ENCODE measurements around the gene MAP3K2.
"Not testable (repeated sequence)": the region's sequence is repeated elsewhere in the genome, so short reads cannot be mapped to it uniquely, and the experiment has no call there.

The MAP3K2 gene

GRCh38 chr2:127379712-127380355 lies 7.9 kb downstream of the MAP3K2 start:
- DNase-seq, result no peak

DNA sequence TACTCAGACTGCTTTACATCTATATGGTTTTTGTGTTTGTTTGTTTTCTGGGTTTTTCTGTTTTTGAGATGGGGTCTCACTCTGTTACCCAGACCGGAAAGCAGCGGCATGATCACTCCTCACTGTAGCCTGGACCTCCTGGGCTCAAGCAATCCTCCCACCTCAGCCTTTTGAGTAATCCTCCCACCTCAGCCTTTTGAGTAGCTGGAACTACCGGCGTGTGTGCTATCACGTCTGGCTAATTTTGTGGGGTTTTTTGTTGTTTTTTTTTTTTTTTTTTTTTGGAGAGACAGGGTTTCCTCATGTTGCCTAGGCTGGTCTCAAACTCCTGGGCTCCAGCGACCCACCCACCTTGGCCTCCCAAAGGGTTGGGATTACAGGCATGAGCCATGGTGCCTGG lies 9.1 kb downstream of the MAP3K2 start:
- no peak for DNase-seq

DNA sequence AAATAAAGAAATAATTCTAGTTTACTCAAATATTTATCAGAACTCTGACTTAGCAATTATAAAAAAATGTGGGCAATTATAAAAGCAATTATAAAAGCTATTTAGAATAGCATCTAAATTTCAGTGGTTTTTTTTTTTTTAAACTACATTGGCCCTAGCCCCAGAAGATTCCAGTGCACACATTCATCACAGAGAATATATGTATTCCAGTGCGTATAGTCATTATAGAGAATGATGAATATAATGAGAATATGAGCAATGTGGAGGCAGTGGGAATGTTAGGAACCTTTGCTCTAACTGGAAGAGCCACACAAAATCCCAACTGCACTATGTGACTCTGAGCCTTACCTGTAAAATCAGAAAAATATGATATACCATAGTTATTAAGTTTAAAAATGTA lies 10.5 kb downstream of the MAP3K2 start:
- no peak for DNase-seq

- DNase-seq, result no peak
Observed at GRCh38 chr2:127376257-127376656, 11.5 kb downstream of the MAP3K2 start.

GRCh38 chr2:127373362-127374083 lies 14.3 kb downstream of the MAP3K2 start:
- no peak for DNase-seq

- no peak for DNase-seq
Observed at GRCh38 chr2:127371037-127371436, 16.7 kb downstream of the MAP3K2 start.

DNA sequence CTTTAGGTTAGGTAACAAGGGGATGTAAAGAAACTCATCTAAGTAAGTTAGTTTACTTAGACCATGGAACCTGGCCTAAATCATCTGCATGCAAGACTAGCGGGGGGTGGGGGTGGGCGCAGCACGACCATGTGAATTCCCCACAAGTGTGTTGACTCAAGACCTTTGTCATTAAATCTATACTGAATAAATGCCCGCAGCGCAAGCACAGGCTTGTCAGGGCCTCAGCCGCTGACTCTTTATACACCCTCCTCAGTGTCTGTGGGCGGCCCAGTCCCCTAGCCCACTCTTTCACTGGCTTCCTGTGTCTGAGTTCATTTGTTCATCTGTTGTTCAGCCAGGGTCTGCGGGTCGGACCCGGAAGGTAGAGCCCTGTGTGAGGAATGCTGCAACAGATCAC lies 17.8 kb downstream of the MAP3K2 start:
- no peak for DNase-seq

GRCh38 chr2:127365211-127365643 lies 22.5 kb downstream of the MAP3K2 start:
- no peak for DNase-seq

- no peak for DNase-seq
Observed at GRCh38 chr2:127362971-127363370, 24.8 kb downstream of the MAP3K2 start.

DNA sequence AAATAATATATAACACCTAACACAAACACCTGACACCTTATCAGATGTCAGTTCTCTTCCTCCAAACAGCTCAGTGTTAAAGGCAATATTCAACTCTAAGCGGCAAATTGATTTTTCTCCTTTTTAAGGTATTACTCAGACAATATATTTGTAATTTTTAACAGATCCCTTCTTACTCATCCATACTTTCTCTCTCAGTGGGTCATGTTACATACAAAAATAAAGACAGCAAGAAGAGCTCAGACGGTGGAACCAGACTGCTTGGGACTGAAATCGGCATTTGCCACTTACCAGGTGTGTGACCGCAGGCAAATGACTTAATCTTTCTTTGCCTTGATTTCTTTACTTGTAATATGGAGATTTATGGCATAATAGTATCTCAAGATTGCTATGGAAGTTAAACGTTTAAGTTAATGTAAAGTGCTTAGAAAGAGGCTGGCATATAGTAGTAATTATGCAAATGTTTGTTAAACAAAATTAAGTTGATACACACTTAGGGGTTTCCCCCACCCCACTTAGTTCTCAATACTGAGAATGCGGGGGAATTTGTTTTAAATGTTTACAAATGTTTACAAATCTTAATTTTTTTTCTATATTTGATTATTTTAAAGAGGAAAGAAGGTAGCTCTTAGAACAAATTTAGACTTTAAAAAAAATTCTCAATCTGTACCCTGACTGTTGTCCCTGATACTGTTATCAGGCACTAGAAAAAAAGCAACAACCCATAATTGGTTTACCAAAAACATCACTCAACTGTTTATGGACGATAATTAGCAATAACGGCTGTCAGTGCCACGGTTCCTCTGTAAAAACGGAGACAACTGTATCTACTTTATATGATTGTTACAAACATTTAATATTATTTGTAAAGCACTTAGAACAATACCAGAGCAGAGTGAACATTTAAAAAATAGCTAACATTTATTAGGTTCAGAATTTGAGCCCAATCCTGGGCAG lies 25.6 kb downstream of the MAP3K2 start:
- no peak for DNase-seq

DNA sequence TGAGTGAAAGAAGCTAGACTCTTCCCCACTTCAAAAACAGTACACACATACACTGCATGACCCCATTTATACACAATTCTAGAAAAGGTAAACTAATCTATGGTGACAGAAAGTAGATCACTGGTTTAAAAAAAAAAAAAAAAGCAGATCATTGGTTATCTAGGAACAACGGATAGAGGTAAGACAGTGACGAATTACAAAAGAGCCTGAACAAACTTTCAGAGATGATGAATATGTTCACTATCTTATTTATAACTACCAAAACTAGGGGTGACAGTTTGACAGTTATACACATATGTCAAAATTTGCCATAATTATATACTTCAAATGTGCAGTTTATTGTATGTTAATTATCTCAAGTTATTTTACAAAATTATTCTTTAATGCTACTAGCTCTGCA lies 27.5 kb downstream of the MAP3K2 start:
- no peak for DNase-seq

DNA sequence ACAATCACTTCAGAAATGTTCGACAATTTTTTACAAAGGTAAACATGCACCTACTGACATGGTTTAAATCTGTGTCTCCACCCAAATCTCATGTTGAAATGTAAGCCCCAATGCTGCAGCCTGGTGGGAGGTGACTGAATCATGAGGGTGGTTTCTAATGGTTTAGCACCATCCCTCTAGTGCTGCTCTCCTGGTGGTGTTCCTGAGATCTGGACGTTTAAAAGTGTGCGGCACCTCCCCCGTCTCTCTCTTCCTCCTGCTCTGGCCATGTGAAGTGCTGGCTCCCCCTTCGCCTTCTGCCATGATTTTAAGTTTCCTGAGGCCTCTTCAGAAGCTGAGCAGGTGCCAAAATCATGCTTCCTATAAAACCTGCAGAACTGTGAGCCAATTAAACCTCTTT lies 28.3 kb downstream of the MAP3K2 start:
- DNase-seq, result no peak

GRCh38 chr2:127358971-127359370 lies 28.8 kb downstream of the MAP3K2 start:
- no peak for DNase-seq

DNA sequence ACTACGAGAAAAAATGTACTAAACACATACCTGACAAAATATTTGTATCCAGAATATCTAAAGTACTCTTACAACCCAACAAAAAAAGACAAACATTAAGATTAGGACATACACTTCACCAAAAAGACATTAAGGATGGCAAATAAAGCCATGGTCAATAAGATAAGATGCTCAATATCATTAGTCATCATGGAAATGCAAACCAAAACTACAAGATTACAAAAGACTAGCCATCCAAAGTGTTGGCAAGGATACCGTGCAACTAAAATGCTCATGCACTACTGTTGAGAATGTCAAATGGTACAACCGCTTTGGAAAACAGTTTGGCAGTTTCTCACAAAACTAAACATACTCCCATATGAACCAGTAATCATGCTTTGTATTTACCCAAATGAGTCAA lies 29.7 kb downstream of the MAP3K2 start:
- no peak for DNase-seq

- DNase-seq, result no peak
Observed at GRCh38 chr2:127357591-127357990, 30.2 kb downstream of the MAP3K2 start.

DNA sequence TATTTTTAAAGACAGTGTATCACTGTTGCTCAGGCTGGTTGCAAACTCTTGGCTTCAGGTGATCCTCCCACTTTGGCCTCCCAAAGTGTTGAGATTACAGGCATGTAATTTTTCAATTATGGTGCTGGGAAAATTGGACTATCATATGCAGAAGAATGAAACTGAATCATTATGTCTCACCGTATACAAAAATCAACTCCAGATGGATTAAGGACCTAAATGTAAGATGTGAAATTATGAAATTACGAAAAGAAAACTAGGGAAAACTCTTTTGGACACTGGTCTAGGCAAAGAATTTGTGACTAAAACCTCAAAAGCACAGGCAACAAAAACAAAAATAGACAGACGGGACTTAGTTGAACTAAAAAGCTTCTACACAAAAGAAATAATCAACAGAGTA lies 31.2 kb downstream of the MAP3K2 start:
- DNase-seq, result no peak

- DNase-seq, result no peak
Observed at GRCh38 chr2:127355407-127356008, 32.3 kb downstream of the MAP3K2 start.

- not testable (repeated sequence) for DNase-seq
Observed at GRCh38 chr2:127353873-127354676, 33.7 kb downstream of the MAP3K2 start.

DNA sequence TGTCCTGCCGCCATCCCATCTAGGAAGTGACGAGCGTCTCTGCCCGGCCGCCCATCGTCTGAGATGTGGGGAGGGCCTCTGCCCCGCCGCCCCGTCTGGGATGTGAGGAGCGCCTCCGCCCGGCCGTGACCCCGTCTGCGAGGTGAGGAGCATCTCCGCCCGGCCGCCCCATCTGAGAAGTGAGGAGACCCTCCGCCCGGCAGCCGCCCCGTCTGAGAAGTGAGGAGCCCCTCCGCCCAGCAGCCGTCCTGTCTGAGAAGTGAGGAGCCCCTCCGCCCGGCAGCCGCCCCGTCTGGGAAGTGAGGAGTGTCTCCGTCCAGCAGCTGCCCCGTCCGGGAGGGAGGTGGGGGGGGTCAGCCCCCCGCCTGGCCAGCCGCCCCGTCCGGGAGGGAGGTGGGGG lies 34.6 kb downstream of the MAP3K2 start:
- not testable (repeated sequence) for DNase-seq

- no peak for DNase-seq
Observed at GRCh38 chr2:127351603-127352002, 36.2 kb downstream of the MAP3K2 start.

GRCh38 chr2:127348426-127349000 lies 39.3 kb downstream of the MAP3K2 start:
- DNase-seq, result no peak
